PC-9 (cell line): ENCODE data around the gene DGKG.

Source experiments
- CTCF ChIP-seq: fragments of 200-600 bp; sonication (generic); conservative IDR thresholded peaks from 2 replicates; pipeline ENCODE4 v1.6.1; 2017; ENCODE audit warnings: mixed run types, antibody characterized with exemption, mild to moderate bottlenecking, moderate library complexity
- EZH2 ChIP-seq: fragments of 200-600 bp; sonication (generic); IDR thresholded peaks from 2 replicates; pipeline ENCODE4 v1.8.0; 2017; ENCODE audit warnings: antibody characterized with exemption, low read depth

GRCh38 chr3:186254676-186255650 is 107.1 kb downstream of the DGKG start:
- no peak for TF ChIP-seq CTCF
- TF ChIP-seq EZH2 = no peak
